Keratinocyte (primary cell): ENCODE data around the gene CADM2. TPM values are rescaled to one million over a fixed set of nuclear protein-coding genes. Genes with fewer than 3 reads are reported as not detected.

ENCODE experiments used
- DNase-seq: peaks from one replicate; pipeline ENCODE4 v3.0.0-alpha.2; 2011; ENCODE audit warnings: low read depth, missing footprints, low spot score
- FAIRE-seq: peaks from 2 replicates; lab custom pipeline; 2011; peaks lifted over from hg19 to GRCh38; lab: Jason Lieb, UNC
- H2AFZ ChIP-seq: 2 replicates; pipeline ENCODE4 v1.6.0; 2012; ENCODE audit warnings: low read length, control low read depth, inconsistent platforms; ENCODE audit not compliant: control insufficient read depth
- H3K27ac ChIP-seq: 2 replicates; pipeline ENCODE4 v1.5.1; 2011; ENCODE audit warnings: low read length; ENCODE audit not compliant: control insufficient read depth, insufficient read depth
- H3K27me3 ChIP-seq: 3 replicates; pipeline ENCODE4 v1.6.0; 2011; ENCODE audit warnings: low read length; ENCODE audit not compliant: control insufficient read depth, insufficient read depth; ENCODE audit errors: extremely low read depth
- H3K36me3 ChIP-seq, 2 experiments: 2 replicates in 1 of 2; 3 replicates in 1 of 2; pipeline ENCODE4 v1.5.1; 2011; ENCODE audit warnings: low read length in 2 of 2, mild to moderate bottlenecking in 1 of 2; ENCODE audit not compliant: control insufficient read depth in 2 of 2, insufficient read depth in 2 of 2; ENCODE audit errors: extremely low read depth in 1 of 2
- H3K4me1 ChIP-seq: 3 replicates; pipeline ENCODE4 v1.5.1; 2011; ENCODE audit warnings: low read length; ENCODE audit not compliant: control insufficient read depth, insufficient read depth; ENCODE audit errors: extremely low read depth
- H3K4me2 ChIP-seq: 3 replicates; pipeline ENCODE4 v1.6.0; 2011; ENCODE audit warnings: low read depth, low read length; ENCODE audit not compliant: control insufficient read depth, insufficient read depth; ENCODE audit errors: extremely low read depth
- H3K4me3 ChIP-seq, 3 experiments: fragments of 200-600 bp in 1 of 3; sonication (generic) in 1 of 3; 2 replicates in 2 of 3; 3 replicates in 1 of 3; pipeline ENCODE4 v1.5.1; 2011 to 2016; ENCODE audit warnings: low read length in 3 of 3, mild to moderate bottlenecking in 3 of 3, control low read depth in 2 of 3, inconsistent platforms in 1 of 3, low read depth in 1 of 3, mixed read lengths in 1 of 3, mixed run types in 1 of 3, moderate library complexity in 1 of 3; ENCODE audit not compliant: control insufficient read depth in 2 of 3, insufficient read depth in 2 of 3; ENCODE audit errors: extremely low read depth in 1 of 3
- H3K79me2 ChIP-seq: 2 replicates; pipeline ENCODE4 v1.6.0; 2012; ENCODE audit warnings: low read length; ENCODE audit not compliant: control insufficient read depth, insufficient read depth
- H3K9ac ChIP-seq: 3 replicates; pipeline ENCODE4 v1.6.0; 2011; ENCODE audit warnings: low read length; ENCODE audit not compliant: control insufficient read depth, insufficient read depth; ENCODE audit errors: extremely low read depth
- H3K9me1 ChIP-seq: 3 replicates; pipeline ENCODE4 v1.6.0; 2011; ENCODE audit warnings: low read length; ENCODE audit not compliant: control insufficient read depth, insufficient read depth; ENCODE audit errors: extremely low read depth
- H3K9me3 ChIP-seq: 2 replicates; pipeline ENCODE4 v1.5.1; 2012; ENCODE audit warnings: low read depth, low read length; ENCODE audit not compliant: control insufficient read depth
- H4K20me1 ChIP-seq: 3 replicates; pipeline ENCODE4 v1.6.0; 2011; ENCODE audit warnings: low read length; ENCODE audit not compliant: control insufficient read depth, insufficient read depth; ENCODE audit errors: extremely low read depth
- CTCF ChIP-seq, 3 experiments: IDR thresholded peaks in 1 of 3; conservative IDR thresholded peaks in 1 of 3; optimal IDR thresholded peaks in 1 of 3; 2 replicates in 2 of 3; 3 replicates in 1 of 3; pipeline versions ENCODE3 to v1.5.1; 2011; ENCODE audit warnings: low read length in 3 of 3, mild to moderate bottlenecking in 3 of 3, moderate library complexity in 2 of 3, control low read depth in 1 of 3, inconsistent platforms in 1 of 3; ENCODE audit not compliant: insufficient read depth in 2 of 3; ENCODE audit errors: extremely low read depth in 1 of 3
- EZH2 ChIP-seq: IDR thresholded peaks from one replicate; pipeline ENCODE4 v1.6.1; 2012; ENCODE audit warnings: inconsistent platforms, mild to moderate bottlenecking, low read length, moderate library complexity
- dilution Hi-C: fragments of 300-500 bp; cut with MboI; formaldehyde crosslinking; loops from one replicate; pipeline ENCODE4 v1.7.0; 2020; ENCODE audit warnings: low sequenced_read_pairs; ENCODE audit not compliant: extremely low pct_ligation_motif_present
- polyA plus RNA-seq, 5 experiments: library from polyadenylated mRNA; depleted of rRNA in 3 of 5; stranded (reverse) in 3 of 5; stranded (forward) in 1 of 5; unstranded in 1 of 5; fragments of >200 nt; gene quantifications; 1 replicate in 1 of 5; 2 replicates in 3 of 5; 3 replicates in 1 of 5; pipeline versions ENCODE4 v1.2.1 to v1.2.3, GENCODE V29; 2011 to 2012; ENCODE audit warnings: missing spikeins in 2 of 5, low read depth in 1 of 5, low replicate concordance in 1 of 5

The CADM2 gene
- polyA plus RNA-seq, 1 donor (not counting 4 experiments of a cell fraction or from before 2014, with no cell fraction given), result not detected

DNA sequence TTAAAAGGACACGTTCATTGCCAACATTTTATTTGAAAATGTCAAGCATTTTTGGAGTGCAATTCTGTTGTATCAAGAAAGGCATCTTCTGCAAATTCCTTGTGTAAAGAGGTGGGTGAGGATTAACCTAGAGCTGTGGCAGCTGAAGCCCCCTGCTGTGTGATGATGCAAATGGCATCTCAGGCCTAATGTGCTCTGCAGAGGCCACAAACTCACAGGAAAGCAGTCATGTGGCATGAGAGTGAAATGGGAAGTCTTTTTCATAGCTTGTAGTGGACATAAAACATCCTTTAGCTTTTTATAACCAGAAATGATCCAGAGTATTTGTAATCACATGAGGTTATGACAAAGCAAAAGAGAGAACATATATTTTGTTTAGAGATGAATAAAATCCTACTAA is 6.4 kb downstream of the CADM2 start:
- Histone ChIP-seq H3K36me3 (no peaks in the 10 kb centered on the region), H4K20me1 (no peaks in the 10 kb centered on the region), H3K9me3 (no peaks in the 10 kb centered on the region), H3K4me2 (no peak overlapping the region), H3K27ac (no peak overlapping the region), H3K27me3 (peaks cover 16% of the 10 kb centered on the region), H2AFZ (no peak overlapping the region), H3K9me1 (no peaks in the 10 kb centered on the region), H3K9ac (no peak overlapping the region), H3K4me1 (no peaks in the 10 kb centered on the region), H3K4me3 (no peak overlapping the region), H3K79me2 (no peaks in the 10 kb centered on the region)
- dilution Hi-C loops, result no loop called here
- no peak for FAIRE-seq
- TF ChIP-seq CTCF (optimal IDR thresholded peaks at IDR 0.05 in 1 of 3, IDR thresholded peaks at IDR 0.05 in 1 of 3, conservative IDR thresholded peaks at IDR 0.05 in 1 of 3; ENCODE audit: extremely low read depth in 1 of 3, insufficient read depth in 2 of 3, low read length in 3 of 3) (peak in 1 of 3 experiments; percentile 10), EZH2 (no peak)
- no peak for DNase-seq

- Histone ChIP-seq H2AFZ (no peak overlapping the region), H3K4me1 (no peaks in the 10 kb centered on the region), H3K27ac (no peak overlapping the region), H3K36me3 (no peaks in the 10 kb centered on the region), H3K9me3 (no peaks in the 10 kb centered on the region), H3K9me1 (no peaks in the 10 kb centered on the region), H3K9ac (no peak overlapping the region), H3K4me3 (no peak overlapping the region), H4K20me1 (no peaks in the 10 kb centered on the region), H3K27me3 (no peaks in the 10 kb centered on the region), H3K79me2 (no peaks in the 10 kb centered on the region), H3K4me2 (no peak overlapping the region)
- DNase-seq (no peak), FAIRE-seq (no peak)
- dilution Hi-C loops, result no loop called here
- no peak for TF ChIP-seq CTCF (optimal IDR thresholded peaks at IDR 0.05 in 1 of 3, IDR thresholded peaks at IDR 0.05 in 1 of 3, conservative IDR thresholded peaks at IDR 0.05 in 1 of 3; ENCODE audit: extremely low read depth in 1 of 3, insufficient read depth in 2 of 3, low read length in 3 of 3)
- no peak for TF ChIP-seq EZH2
These were observed 9.2 kb downstream of the CADM2 start for GRCh38 chr3:84967767-84968581.
